GM13977 (cell line): ENCODE measurements around the gene TKT.

Experiments
- DNase-seq: peaks from one replicate; pipeline ENCODE4 v3.0.0; 2012; ENCODE audit warnings: low spot score
- in situ Hi-C: fragments of 300-500 bp; cut with MboI; formaldehyde crosslinking; loops from one replicate; pipeline ENCODE4 v1.12.0; 2022; ENCODE audit warnings: low sequenced_read_pairs, low pct_unique_long_range_greater_than_20kb, mixed read lengths, inconsistent platforms; ENCODE audit not compliant: unreplicated experiment
- TF ChIP-seq, protein P1 (sequence below): IDR thresholded peaks from 2 replicates; pipeline ENCODE4 v1.5.1; 2012; ENCODE audit warnings: mild to moderate bottlenecking, control low read depth; ENCODE audit not compliant: insufficient read depth; ENCODE audit errors: extremely low read depth, missing control alignments

TKT gene

DNA sequence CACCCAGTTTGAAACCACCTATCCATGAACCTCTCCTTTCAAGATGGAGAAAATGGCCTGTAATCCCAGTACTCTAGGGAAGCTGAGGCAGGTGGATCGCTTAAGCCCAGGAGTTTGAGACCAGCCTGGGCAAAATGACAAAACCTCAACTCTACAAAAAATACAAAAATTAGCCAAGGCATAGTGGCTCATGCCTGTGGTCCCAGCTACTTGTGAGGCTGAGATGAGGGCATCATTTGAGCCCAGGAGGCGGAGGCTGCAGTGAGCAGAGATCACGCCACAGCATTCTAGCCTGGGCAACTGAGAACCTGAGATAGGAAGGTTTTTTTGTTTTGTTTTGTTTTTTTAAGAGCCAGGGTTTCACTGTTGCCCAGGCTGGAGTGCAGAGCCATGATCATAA lies 5.4 kb downstream of the TKT start:
- in situ Hi-C loops, result no loop called here
- TF ChIP-seq, protein P1, sequence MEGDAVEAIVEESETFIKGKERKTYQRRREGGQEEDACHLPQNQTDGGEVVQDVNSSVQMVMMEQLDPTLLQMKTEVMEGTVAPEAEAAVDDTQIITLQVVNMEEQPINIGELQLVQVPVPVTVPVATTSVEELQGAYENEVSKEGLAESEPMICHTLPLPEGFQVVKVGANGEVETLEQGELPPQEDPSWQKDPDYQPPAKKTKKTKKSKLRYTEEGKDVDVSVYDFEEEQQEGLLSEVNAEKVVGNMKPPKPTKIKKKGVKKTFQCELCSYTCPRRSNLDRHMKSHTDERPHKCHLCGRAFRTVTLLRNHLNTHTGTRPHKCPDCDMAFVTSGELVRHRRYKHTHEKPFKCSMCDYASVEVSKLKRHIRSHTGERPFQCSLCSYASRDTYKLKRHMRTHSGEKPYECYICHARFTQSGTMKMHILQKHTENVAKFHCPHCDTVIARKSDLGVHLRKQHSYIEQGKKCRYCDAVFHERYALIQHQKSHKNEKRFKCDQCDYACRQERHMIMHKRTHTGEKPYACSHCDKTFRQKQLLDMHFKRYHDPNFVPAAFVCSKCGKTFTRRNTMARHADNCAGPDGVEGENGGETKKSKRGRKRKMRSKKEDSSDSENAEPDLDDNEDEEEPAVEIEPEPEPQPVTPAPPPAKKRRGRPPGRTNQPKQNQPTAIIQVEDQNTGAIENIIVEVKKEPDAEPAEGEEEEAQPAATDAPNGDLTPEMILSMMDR, result no peak

DNA sequence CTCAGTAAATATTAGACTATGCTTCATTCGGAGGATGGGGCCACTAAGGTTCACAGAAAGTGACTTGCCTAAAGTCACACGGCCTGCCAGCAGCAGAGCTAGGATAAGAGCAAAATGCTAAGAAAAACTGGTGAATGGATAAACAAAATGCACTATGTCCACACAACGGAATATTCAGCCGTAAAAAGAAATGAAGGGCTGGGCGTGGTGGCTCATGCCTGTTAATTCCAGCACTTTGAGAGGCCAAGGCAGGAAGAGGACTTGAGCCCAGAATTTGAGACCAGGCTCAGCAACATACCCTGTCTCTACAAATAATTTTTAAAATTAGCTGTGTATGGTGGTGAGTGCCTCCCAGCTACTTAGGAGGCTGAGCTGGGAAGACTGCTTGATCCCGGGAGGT lies 7.7 kb downstream of the TKT start:
- no peak for DNase-seq
- TF ChIP-seq, protein P1, result no peak
- in situ Hi-C loops, result no loop called here

More for the DNA sequence above, 5.4 kb downstream of the TKT start:
- no peak for DNase-seq

DNA sequence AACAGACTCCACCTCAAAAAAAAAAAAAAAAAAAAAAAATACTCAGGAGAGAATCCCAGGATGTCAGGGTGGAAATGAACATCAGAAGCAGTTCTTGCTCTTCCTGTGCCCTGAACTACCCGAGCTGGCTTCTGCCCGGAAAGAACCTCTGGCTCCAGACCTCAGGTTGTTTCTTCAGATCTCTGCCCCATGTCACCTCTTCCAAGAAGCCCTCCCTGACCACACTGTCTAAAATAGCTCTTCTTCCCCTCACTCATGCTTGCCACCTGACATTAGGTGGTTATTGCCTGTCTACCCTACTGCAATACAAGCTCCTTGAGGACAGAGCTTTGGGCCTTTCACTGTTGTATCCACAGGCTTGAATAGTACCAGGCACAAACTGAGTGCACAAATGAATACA lies 8.2 kb downstream of the TKT start:
- TF ChIP-seq, protein P1, result no peak
- DNase-seq, result no peak
- in situ Hi-C loops, result no loop called here

DNA sequence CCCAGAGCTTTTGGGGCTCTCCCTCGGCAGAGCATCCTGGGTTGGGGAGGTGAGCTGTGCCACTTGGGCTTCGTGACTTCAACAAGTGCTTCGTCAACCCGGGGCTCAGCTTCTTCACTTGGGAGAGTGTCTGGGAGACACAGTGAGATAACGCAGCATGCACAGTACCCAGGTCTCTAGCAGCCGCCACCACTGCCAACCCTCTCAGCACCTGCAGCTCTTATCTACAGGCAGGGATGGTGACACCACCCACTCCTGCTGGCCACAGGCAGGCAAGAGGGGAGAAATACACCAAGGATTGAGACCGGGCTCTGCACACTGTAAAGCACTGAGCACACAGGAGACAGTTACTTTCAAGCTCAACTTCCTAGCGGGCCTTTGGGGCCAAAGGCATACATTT lies 11.6 kb downstream of the TKT start:
- no peak for DNase-seq
- in situ Hi-C loops, result no loop called here
- TF ChIP-seq, protein P1, result no peak

DNA sequence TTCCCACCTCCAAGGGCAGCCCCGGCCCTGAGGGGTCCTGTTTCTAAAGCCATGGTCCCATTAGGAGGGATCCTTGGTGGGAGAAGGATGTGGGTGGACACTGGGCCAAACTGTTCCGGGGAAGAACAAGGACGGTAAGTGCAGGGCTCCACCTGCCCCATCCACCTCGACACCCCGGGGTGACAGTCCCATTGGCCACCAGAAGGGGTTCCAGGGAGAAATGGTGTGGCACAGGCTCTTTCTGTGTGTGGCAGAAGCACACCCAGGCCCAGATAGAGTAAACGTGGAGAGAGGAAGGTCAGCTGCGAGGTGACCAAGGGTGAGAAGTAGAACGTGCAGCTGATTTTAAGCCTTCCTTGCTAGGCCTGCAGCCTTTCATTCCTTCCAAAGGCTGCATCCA lies 12.0 kb downstream of the TKT start:
- DNase-seq, result no peak
- TF ChIP-seq, protein P1, result no peak
- in situ Hi-C loops, result no loop called here

DNA sequence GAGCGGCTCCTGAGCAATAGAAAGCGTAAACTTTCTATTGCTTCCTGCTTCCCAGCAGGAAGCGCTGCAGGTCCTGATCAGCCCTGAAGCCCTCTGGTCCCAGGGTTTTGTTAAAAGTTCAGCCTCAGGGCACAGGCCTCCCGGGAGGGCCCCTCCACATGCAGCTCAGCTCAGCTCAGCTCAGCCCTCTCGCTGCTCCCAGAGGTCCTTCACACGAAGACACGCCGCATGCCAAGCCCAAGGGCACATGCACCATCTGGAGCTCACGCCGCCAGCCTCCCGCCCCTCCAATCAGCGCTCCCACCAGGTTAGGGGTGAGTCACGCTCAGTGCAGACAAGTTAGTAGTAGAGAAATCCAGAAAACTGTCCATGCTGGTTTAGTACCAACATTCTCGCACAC lies 12.7 kb downstream of the TKT start:
- in situ Hi-C loops, result no loop called here
- TF ChIP-seq, protein P1, result no peak
- no peak for DNase-seq

DNA sequence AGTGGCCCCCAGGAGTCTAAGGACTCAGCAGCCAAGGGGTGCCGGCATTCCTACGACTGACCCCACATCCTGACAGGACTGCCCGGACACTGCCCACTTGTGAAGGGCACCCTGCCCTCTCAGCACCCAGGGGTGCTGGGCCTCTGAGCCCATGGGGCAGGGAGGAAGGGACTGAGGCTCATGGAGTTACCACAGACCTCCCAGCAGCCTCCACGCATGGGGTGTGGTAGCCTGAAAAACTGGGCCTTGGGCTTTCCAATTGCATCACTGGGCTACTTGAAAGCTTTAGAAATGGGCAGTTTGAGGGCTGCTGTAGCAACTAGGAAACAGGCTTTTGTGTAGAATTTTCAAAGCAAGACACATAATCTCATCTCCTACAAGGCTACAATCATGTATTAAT lies 13.2 kb downstream of the TKT start:
- in situ Hi-C loops, result no loop called here
- DNase-seq, result no peak
- TF ChIP-seq, protein P1, result no peak
